Activated CD4-positive, alpha-beta T cell treated with anti-CD3 and anti-CD28 coated beads for 36 hours (primary cell): ENCODE measurements around the gene CMC2. TPM values are rescaled to one million over a fixed set of nuclear protein-coding genes. Genes with fewer than 3 reads are reported as not detected.

Experiments
- ATAC-seq: fragments of 200-7000 bp; cut with Tn5 transposase; one replicate; pipeline ENCODE4 v1.10.0; 2021; ENCODE audit warnings: mild to moderate bottlenecking, moderate library complexity
- CTCF ChIA-PET: fragments of 350-600 bp; sonication (Branson Sonifier 250); formaldehyde crosslinking; loops from one replicate; lab custom pipeline; 2021; ENCODE audit warnings: antibody characterized with exemption; lab: Charles Lee
- POLR2A ChIA-PET: fragments of 350-600 bp; sonication (Branson Sonifier 250); formaldehyde crosslinking; loops from one replicate; lab custom pipeline; 2021; ENCODE audit warnings: antibody characterized with exemption, inconsistent platforms; lab: Charles Lee
- DNase-seq: peaks from one replicate; pipeline ENCODE4 v3.0.0-alpha.2; 2020
- H3K27ac Mint-ChIP-seq: one replicate; pipeline ENCODE4 v1.8.0; 2021; ENCODE audit warnings: mixed read lengths
- H3K27me3 Mint-ChIP-seq: one replicate; pipeline ENCODE4 v1.8.0; 2021; ENCODE audit warnings: mixed read lengths
- H3K36me3 Mint-ChIP-seq: one replicate; pipeline ENCODE4 v1.8.0; 2021; ENCODE audit warnings: low read depth, mixed read lengths
- H3K4me1 Mint-ChIP-seq: one replicate; pipeline ENCODE4 v1.8.0; 2021; ENCODE audit warnings: mixed read lengths
- H3K4me3 Mint-ChIP-seq: one replicate; pipeline ENCODE4 v1.8.0; 2021; ENCODE audit warnings: mild to moderate bottlenecking, moderate library complexity, mixed read lengths
- H3K9me3 Mint-ChIP-seq: one replicate; pipeline ENCODE4 v1.8.0; 2021; ENCODE audit warnings: low read depth, mixed read lengths
- intact Hi-C, 2 experiments: fragments of 100-400 bp; cut with DNase I in 1 of 2; cut with micrococcal nuclease in 1 of 2; formaldehyde crosslinking; loops; one replicate each; pipeline versions ENCODE4 v1.14.2 to v1.15.1; 2022 to 2024; cut with DNase I, micrococcal nuclease
- total RNA-seq, 2 experiments: library from RNA; stranded (reverse); gene quantifications; one replicate each; pipeline ENCODE4 v1.2.3, GENCODE V29; 2021

The CMC2 gene
- total RNA-seq, 2 experiments from 2014 or later, result 100.0 to 114 TPM

- intact Hi-C loops, result loop anchor here in 1 of 2 experiments (5.0 kb wide), 1 partner anchor 805 kb away; no protein-coding TSS in a partner anchor
- DNase-seq, result no peak
- ChIA-PET CTCF (interaction anchor here (0.5 to 1.9 kb wide), 2 partner anchors 8 to 108 kb away, joined by 3 to 8 read pairs; no protein-coding TSS in a partner anchor), POLR2A (no interaction called here)
- no peak overlapping the region for H3K27ac Mint-ChIP-seq
- H3K27me3 Mint-ChIP-seq, result peaks cover 52% of the 10 kb centered on the region
- no peaks in the 10 kb centered on the region for H3K36me3 Mint-ChIP-seq
- peak overlapping the region; percentile 39 for H3K4me3 Mint-ChIP-seq
- ATAC-seq, result no peak
- peaks cover 9% of the 10 kb centered on the region for H3K4me1 Mint-ChIP-seq
- H3K9me3 Mint-ChIP-seq, result no peaks in the 10 kb centered on the region
Observed at GRCh38 chr16:80932708-80933095, 74.0 kb downstream of the CMC2 start.

- ATAC-seq, result peak; percentile 65
- H3K27me3 Mint-ChIP-seq, result peaks cover 57% of the 10 kb centered on the region
- CTCF ChIA-PET, result interaction anchor here (0.5 to 1.9 kb wide), 3 partner anchors 7 to 108 kb away, joined by 3 to 8 read pairs (median 4); no protein-coding TSS in a partner anchor
Observed at GRCh38 chr16:80931801-80932707, 74.6 kb downstream of the CMC2 start.

GRCh38 chr16:80924372-80924978 is 82.2 kb downstream of the CMC2 start:
- Mint-ChIP-seq H3K4me1 (no peaks in the 10 kb centered on the region), H3K36me3 (no peaks in the 10 kb centered on the region), H3K4me3 (no peak overlapping the region), H3K27me3 (peaks cover 17% of the 10 kb centered on the region), H3K27ac (no peak overlapping the region), H3K9me3 (no peaks in the 10 kb centered on the region)
- ChIA-PET POLR2A (no interaction called here), CTCF (interaction anchor here (0.5 to 2.1 kb wide), 10 partner anchors 9 to 815 kb away, joined by 3 to 11 read pairs (median 3); no protein-coding TSS in a partner anchor)
- peak; percentile 71 for ATAC-seq
- peak; percentile 76 for DNase-seq
- intact Hi-C loops, result loop anchor here (1.0 to 2.0 kb wide), 3 partner anchors 25 to 110 kb away; partner anchors contain the start of gene ATMIN (in 1 of the 2)

More at GRCh38 chr16:80931801-80932707, 74.6 kb downstream of the CMC2 start:
- Mint-ChIP-seq H3K4me3 (peak overlapping the region; percentile 39), H3K4me1 (peaks cover 9% of the 10 kb centered on the region), H3K36me3 (no peaks in the 10 kb centered on the region), H3K27ac (no peak overlapping the region), H3K9me3 (no peaks in the 10 kb centered on the region)
- POLR2A ChIA-PET, result no interaction called here
- intact Hi-C loops, result loop anchor here in 1 of 2 experiments (5.0 kb wide), 1 partner anchor 805 kb away; no protein-coding TSS in a partner anchor
- DNase-seq, result peak; percentile 42

GRCh38 chr16:80923356-80923755 is 83.3 kb downstream of the CMC2 start:
- H3K27me3 Mint-ChIP-seq, result peaks cover 17% of the 10 kb centered on the region
- ChIA-PET POLR2A (no interaction called here), CTCF (interaction anchor here (0.6 to 2.1 kb wide), 3 partner anchors 26 to 91 kb away, joined by 3 to 11 read pairs (median 3); no protein-coding TSS in a partner anchor)
- no peaks in the 10 kb centered on the region for H3K9me3 Mint-ChIP-seq
- no peaks in the 10 kb centered on the region for H3K4me1 Mint-ChIP-seq
- ATAC-seq, result no peak
- H3K36me3 Mint-ChIP-seq, result no peaks in the 10 kb centered on the region
- no peak overlapping the region for H3K27ac Mint-ChIP-seq
- intact Hi-C loops, result no loop called here
- DNase-seq, result no peak
- no peak overlapping the region for H3K4me3 Mint-ChIP-seq

Other genes starting within 250 kb of the CMC2 start
- gene CDYL2, start 202.3 kb downstream of the CMC2 start, total RNA-seq, result 10 to 100 TPM; 17.6 to 21.5 TPM
- 10 to 100 TPM; 45.7 to 56.3 TPM for gene CENPN, start 329 bp upstream of the CMC2 start, total RNA-seq
- 10 to 100 TPM; 20.3 to 31.2 TPM for gene ATMIN, start 29.0 kb upstream of the CMC2 start, total RNA-seq
- under 1 TPM; 0.28 to 0.34 TPM for gene C16orf46, start 70.4 kb upstream of the CMC2 start, total RNA-seq
- gene GCSH, start 89.5 kb upstream of the CMC2 start, total RNA-seq, result 10 to 100 TPM; 22.2 to 24.9 TPM
- gene BCO1, start 231.8 kb upstream of the CMC2 start, total RNA-seq, result not detected